GM18861 (cell line): ENCODE results near the gene RSRC1.

ENCODE experiments used
- ATAC-seq: cut with Tn5 transposase; IDR thresholded peaks from one replicate; pipeline ENCODE4 v1.9.1; 2021; ENCODE audit not compliant: unreplicated experiment

RSRC1 gene

GRCh38 chr3:158569794-158570193 is 459.9 kb downstream of the RSRC1 start:
- ATAC-seq = no peak

- ATAC-seq = peak; percentile 100
These were observed 461.3 kb downstream of the RSRC1 start, which contains the start of gene MLF1 for GRCh38 chr3:158570999-158571702. Gene MLF1 (plus strand): TSS chr3:158571194. CDS start chr3:158571301, 107 bp downstream.

DNA sequence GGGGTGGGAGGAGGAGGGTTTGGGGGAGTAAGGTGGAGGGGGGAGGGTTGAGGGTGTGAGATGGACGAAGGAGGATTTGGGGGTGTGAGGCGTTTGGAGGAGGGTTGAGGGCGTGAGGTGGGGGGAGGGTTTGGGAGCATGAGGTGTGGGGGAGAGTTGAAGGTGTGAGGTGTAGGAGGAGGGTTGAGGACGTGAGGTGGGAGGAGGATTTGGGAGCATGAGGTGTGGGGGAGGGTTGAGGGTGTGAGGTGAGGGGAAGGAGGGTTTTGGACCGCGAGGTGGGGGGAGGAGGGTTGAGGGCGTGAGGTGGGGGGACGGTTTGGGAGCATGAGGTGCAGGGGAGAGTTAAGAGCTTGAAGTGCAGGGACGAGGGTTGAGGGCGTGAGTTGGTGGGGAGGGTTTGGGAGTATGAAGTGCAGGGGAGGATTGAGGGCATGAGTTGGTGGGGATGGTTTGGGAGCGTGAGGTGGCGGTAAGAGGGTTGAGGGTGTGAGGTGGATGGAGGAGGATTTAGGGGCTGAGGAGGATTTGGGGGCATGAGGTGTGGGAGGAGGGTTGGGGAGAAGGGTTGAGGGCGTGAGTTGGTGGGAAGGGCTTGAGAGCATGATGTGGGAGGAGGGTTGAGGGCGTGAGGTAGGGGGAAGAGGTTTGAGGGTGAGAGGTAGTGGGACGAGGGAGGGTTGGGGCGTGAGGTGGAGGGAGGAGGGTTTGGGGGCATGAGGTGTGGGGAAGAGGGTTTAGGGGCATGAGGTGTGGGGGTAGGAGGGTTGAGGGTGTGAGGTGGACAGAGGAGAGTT is 462.3 kb downstream of the RSRC1 start:
- no peak for ATAC-seq

GRCh38 chr3:158572766-158573060 is 462.8 kb downstream of the RSRC1 start:
- no peak for ATAC-seq

DNA sequence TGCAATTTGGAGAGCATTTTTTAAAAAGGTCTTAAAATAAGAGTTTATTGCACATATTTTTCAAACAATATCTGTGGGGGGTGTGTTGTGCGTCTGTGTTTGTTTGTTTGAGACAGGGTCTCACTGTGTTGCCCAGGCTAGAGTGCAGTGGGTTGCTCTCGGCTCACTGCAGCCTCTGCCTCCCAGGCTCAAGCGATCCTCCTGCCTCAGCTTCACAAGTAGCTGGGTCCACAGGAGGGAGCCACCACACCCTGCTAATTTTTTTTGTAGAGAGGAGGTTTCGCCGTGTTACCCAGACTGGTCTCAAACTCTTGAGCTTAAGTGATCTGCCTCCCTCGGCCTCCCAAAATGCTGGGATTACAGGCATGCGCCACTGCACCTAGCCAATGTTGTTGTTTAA is 463.8 kb downstream of the RSRC1 start:
- no peak for ATAC-seq

- ATAC-seq = no peak
These were observed 464.8 kb downstream of the RSRC1 start for GRCh38 chr3:158574646-158575045.

DNA sequence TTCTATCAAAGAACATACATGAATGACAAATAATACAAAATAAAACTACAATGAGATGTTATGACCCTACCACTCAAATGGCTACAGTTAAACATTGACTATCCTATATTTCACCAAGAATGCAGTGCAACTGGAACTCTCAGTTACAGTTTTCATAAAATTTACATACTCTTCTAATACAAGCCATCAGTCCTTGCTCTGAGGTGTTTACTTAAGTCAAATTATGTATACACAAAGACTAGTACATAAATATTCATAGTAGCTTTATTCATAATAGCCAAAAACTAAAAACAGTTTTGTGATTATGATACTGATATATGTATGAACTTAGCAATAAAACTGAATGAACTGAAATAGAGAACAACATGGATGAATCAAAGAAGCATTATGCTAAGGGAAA is 480.3 kb downstream of the RSRC1 start:
- no peak for ATAC-seq
